Parathyroid adenoma (tissue), 2 donors: ENCODE measurements around the gene SMG6.

Source experiments
- H2AFZ ChIP-seq: fragments of 300-600 bp; sonication (generic); one replicate; pipeline ENCODE4 v1.7.0; 2017; ENCODE audit warnings: antibody characterized with exemption, mild to moderate bottlenecking
- H3K27ac ChIP-seq: fragments of 300-600 bp; sonication (generic); one replicate; pipeline ENCODE4 v1.7.0; 2017
- H3K27me3 ChIP-seq: fragments of 300-600 bp; sonication (generic); one replicate; pipeline ENCODE4 v1.7.0; 2017; ENCODE audit warnings: low read length; ENCODE audit not compliant: control insufficient read depth, insufficient read depth
- H3K36me3 ChIP-seq: fragments of 300-600 bp; sonication (generic); one replicate; pipeline ENCODE4 v1.7.0; 2017; ENCODE audit warnings: low read length; ENCODE audit not compliant: control insufficient read depth, insufficient read depth
- H3K4me1 ChIP-seq: fragments of 300-600 bp; sonication (generic); one replicate; pipeline ENCODE4 v1.7.0; 2017; ENCODE audit warnings: control low read depth
- H3K4me2 ChIP-seq: fragments of 300-600 bp; sonication (generic); one replicate; pipeline ENCODE4 v1.7.0; 2017; ENCODE audit warnings: low read length
- H3K4me3 ChIP-seq: fragments of 300-600 bp; sonication (generic); one replicate; pipeline ENCODE4 v1.7.0; 2017; ENCODE audit warnings: low read depth, low read length
- H3K79me2 ChIP-seq: fragments of 300-600 bp; sonication (generic); one replicate; pipeline ENCODE4 v1.7.0; 2017; ENCODE audit warnings: control low read depth
- H3K9ac ChIP-seq: fragments of 300-600 bp; sonication (generic); one replicate; pipeline ENCODE4 v1.7.0; 2017; ENCODE audit warnings: mild to moderate bottlenecking
- H3K9me3 ChIP-seq: fragments of 300-600 bp; sonication (generic); one replicate; pipeline ENCODE4 v1.7.0; 2017; ENCODE audit warnings: low read length; ENCODE audit not compliant: control insufficient read depth
- TF ChIP-seq, protein P1 (sequence below): fragments of 300-600 bp; sonication (generic); IDR thresholded peaks from one replicate; pipeline ENCODE4 v1.7.0; 2017; ENCODE audit warnings: antibody characterized with exemption, mild to moderate bottlenecking
- donor health status: primary hyperparathyroidism.

The SMG6 gene

DNA sequence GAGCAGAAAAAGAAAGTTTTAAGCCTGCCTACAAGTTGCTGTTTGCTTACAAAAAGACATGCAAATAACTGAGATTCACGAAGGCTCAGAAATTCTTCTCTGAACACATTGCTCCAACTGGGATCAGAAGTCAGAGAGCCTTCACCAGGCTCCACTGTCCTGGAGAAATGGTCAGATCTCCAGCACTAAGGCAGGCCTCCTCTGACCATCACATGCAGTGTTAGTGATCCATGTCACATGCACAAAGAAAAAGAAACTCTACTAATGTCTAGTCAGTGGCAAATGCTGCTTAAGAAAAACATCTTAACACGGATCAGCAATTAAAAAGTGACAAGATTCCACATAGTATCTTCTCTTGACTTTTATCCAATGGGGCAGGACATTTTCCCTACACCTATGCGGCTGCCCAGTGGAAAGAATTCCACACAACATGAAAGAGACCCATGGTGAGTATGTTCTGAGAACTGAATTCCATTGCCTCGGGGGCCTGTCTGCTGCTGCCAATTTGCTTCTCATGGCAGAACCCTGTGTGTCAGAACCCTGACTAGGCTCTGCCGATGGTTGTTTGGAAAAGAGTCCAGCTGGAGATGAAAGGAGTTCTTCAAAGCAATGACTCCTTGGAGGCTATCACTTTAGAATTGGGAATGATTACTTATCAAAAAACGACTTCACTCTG lies 152.1 kb downstream of the SMG6 start:
- Histone ChIP-seq H3K4me2 (no peak overlapping the region), H3K9ac (no peak overlapping the region), H3K27me3 (no peaks in the 10 kb centered on the region), H3K9me3 (no peaks in the 10 kb centered on the region), H3K79me2 (no peaks in the 10 kb centered on the region), H3K4me1 (peaks cover under 1% of the 10 kb centered on the region), H3K4me3 (no peak overlapping the region), H3K27ac (no peak overlapping the region), H2AFZ (no peak overlapping the region), H3K36me3 (no peaks in the 10 kb centered on the region)
- TF ChIP-seq, protein P1, sequence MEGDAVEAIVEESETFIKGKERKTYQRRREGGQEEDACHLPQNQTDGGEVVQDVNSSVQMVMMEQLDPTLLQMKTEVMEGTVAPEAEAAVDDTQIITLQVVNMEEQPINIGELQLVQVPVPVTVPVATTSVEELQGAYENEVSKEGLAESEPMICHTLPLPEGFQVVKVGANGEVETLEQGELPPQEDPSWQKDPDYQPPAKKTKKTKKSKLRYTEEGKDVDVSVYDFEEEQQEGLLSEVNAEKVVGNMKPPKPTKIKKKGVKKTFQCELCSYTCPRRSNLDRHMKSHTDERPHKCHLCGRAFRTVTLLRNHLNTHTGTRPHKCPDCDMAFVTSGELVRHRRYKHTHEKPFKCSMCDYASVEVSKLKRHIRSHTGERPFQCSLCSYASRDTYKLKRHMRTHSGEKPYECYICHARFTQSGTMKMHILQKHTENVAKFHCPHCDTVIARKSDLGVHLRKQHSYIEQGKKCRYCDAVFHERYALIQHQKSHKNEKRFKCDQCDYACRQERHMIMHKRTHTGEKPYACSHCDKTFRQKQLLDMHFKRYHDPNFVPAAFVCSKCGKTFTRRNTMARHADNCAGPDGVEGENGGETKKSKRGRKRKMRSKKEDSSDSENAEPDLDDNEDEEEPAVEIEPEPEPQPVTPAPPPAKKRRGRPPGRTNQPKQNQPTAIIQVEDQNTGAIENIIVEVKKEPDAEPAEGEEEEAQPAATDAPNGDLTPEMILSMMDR: no peak

DNA sequence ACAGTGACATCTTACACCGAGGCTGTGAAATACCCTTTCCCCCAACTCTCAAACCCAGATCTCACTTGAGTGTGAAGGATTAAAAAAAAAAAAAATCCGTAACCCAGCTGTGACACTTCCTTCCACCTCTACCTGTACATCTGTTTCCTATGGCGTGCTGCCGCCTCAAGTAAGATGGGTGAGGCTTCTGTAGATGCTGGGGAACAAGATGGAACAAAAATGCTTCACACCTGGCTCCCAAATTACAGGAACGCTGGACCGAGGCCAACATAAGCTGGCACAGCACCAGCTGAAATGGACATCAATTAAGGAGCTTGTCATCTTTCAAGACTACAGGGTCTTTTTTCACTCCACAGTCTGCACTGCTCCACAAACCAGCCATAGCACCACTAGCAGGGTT lies 152.8 kb downstream of the SMG6 start:
- Histone ChIP-seq H3K36me3 (no peaks in the 10 kb centered on the region), H3K4me2 (no peak overlapping the region), H3K9ac (no peak overlapping the region), H3K4me3 (no peak overlapping the region), H3K27me3 (no peaks in the 10 kb centered on the region), H3K4me1 (peaks cover 5% of the 10 kb centered on the region), H3K79me2 (no peaks in the 10 kb centered on the region), H3K9me3 (no peaks in the 10 kb centered on the region), H2AFZ (no peak overlapping the region), H3K27ac (no peak overlapping the region)
- TF ChIP-seq, protein P1: no peak

DNA sequence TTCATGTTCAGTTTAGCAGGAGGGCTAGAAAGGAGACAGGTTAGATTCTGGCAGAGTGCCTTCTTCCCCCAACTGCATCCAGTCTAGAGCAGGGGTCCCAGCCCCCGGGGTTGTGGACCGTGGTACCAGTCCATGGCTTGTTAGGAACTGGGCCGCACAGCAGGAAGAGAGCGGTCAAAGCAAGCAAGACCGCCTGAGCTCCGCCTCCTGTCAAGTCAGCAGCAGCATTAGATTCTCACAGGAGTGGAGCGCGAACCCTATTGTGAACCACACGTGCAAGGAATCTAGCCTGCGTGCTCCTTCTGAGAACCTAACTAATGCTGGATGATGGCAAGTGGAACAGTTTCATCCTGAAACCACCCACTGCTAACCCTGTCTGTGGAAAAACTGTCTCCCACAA lies 153.7 kb downstream of the SMG6 start:
- no peak overlapping the region for H2AFZ ChIP-seq
- no peaks in the 10 kb centered on the region for H3K36me3 ChIP-seq

DNA sequence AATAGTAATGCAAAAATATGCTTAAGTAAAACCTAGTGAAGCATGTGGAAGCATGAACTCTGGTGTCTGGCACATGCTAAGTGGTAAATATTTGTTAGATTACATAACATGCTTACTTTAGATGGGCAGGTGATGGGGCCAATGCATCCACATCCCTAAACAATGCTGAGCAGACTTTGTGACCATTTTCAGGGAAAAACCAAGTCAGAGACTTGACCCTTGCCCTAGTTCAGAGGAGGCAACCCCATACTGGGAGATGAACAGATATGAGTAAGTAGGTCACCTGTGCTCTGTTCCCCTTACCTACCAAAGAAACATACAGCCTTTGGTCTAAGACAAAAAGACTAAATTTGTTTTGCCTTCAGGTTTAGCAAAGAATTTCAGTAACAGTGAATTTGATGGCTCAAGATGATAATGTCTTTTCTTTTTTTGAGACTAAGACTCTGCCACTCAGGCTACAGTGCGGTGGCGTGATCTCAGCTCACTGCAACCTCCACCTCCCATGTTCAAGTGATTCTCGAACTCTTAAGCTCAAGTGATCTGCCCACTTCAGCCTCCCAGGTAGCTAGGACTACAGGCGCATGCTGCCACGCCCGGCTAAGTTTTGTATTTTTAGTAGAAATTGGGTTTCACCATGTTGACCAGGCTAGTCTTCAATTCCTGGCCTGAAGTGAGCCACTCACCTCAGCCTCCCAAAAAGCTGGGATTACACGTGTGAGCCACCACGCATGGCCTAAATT lies 157.3 kb downstream of the SMG6 start:
- H3K4me3 ChIP-seq: no peak overlapping the region
- H3K4me2 ChIP-seq: no peak overlapping the region
- TF ChIP-seq, protein P1: no peak
- H3K27me3 ChIP-seq: no peaks in the 10 kb centered on the region
- peaks cover 5% of the 10 kb centered on the region for H3K4me1 ChIP-seq
- no peak overlapping the region for H3K27ac ChIP-seq
- H3K9ac ChIP-seq: no peak overlapping the region
- no peaks in the 10 kb centered on the region for H3K36me3 ChIP-seq
- H2AFZ ChIP-seq: no peak overlapping the region
- no peaks in the 10 kb centered on the region for H3K9me3 ChIP-seq
- H3K79me2 ChIP-seq: no peaks in the 10 kb centered on the region

More for the DNA sequence above, 153.7 kb downstream of the SMG6 start:
- TF ChIP-seq, protein P1: no peak
- Histone ChIP-seq H3K27me3 (no peaks in the 10 kb centered on the region), H3K4me3 (no peak overlapping the region), H3K4me2 (no peak overlapping the region), H3K27ac (no peak overlapping the region), H3K4me1 (peaks cover 5% of the 10 kb centered on the region), H3K9ac (no peak overlapping the region), H3K79me2 (no peaks in the 10 kb centered on the region), H3K9me3 (no peaks in the 10 kb centered on the region)
